HepG2 (cell line): ENCODE data around the gene ATF7IP.

ENCODE experiments used
- ASH2L ChIP-seq: fragments of 300-600, 200-600 bp; sonication (generic); IDR thresholded peaks from 2 replicates; pipeline ENCODE4 v1.7.0; 2017; ENCODE audit warnings: low read depth, mild to moderate bottlenecking, moderate library complexity, mixed read lengths, low read length; ENCODE audit not compliant: insufficient read length
- CTCF ChIP-seq: sonication (generic); formaldehyde crosslinking; IDR thresholded peaks from 2 replicates; pipeline ENCODE4 v1.5.0; 2020; ENCODE audit warnings: mild to moderate bottlenecking, missing genetic modification reagents, moderate library complexity
- KDM6A ChIP-seq: IDR thresholded peaks from 2 replicates; pipeline ENCODE4 v1.6.1; 2016; ENCODE audit warnings: low read depth
- PHF20 ChIP-seq: sonication (generic); formaldehyde crosslinking; IDR thresholded peaks from 2 replicates; pipeline ENCODE4 v1.5.0; 2020; ENCODE audit warnings: mild to moderate bottlenecking, missing genetic modification reagents
- SKIL ChIP-seq: sonication (generic); formaldehyde crosslinking; IDR thresholded peaks from 2 replicates; pipeline ENCODE4 v1.8.0; 2022; ENCODE audit warnings: missing genetic modification reagents, mild to moderate bottlenecking, moderate library complexity, borderline replicate concordance
- ZNF138 ChIP-seq: sonication (generic); formaldehyde crosslinking; IDR thresholded peaks from 2 replicates; pipeline ENCODE4 v1.5.0; 2020; ENCODE audit warnings: mild to moderate bottlenecking, low read depth, missing genetic modification reagents

- TF ChIP-seq KDM6A (CRISPR knock-in tag) (no peak), ZNF138 (no peak), ASH2L (no peak), SKIL (CRISPR knock-in tag) (no peak), CTCF (CRISPR knock-in tag) (no peak), PHF20 (CRISPR knock-in tag) (no peak)
Observed at GRCh38 chr12:14395074-14395778, 29.7 kb downstream of the ATF7IP start.
